GM19324 (cell line): ENCODE results near the gene TNFAIP8L3.
"Not testable (repeated sequence)": the region's sequence is repeated elsewhere in the genome, so short reads cannot be mapped to it uniquely, and the experiment has no call there.

Experiments used
- ATAC-seq: cut with Tn5 transposase; IDR thresholded peaks from one replicate; pipeline ENCODE4 v1.9.1; 2021; ENCODE audit warnings: mild to moderate bottlenecking, moderate library complexity; ENCODE audit not compliant: unreplicated experiment, low FRiP score

Gene TNFAIP8L3

DNA sequence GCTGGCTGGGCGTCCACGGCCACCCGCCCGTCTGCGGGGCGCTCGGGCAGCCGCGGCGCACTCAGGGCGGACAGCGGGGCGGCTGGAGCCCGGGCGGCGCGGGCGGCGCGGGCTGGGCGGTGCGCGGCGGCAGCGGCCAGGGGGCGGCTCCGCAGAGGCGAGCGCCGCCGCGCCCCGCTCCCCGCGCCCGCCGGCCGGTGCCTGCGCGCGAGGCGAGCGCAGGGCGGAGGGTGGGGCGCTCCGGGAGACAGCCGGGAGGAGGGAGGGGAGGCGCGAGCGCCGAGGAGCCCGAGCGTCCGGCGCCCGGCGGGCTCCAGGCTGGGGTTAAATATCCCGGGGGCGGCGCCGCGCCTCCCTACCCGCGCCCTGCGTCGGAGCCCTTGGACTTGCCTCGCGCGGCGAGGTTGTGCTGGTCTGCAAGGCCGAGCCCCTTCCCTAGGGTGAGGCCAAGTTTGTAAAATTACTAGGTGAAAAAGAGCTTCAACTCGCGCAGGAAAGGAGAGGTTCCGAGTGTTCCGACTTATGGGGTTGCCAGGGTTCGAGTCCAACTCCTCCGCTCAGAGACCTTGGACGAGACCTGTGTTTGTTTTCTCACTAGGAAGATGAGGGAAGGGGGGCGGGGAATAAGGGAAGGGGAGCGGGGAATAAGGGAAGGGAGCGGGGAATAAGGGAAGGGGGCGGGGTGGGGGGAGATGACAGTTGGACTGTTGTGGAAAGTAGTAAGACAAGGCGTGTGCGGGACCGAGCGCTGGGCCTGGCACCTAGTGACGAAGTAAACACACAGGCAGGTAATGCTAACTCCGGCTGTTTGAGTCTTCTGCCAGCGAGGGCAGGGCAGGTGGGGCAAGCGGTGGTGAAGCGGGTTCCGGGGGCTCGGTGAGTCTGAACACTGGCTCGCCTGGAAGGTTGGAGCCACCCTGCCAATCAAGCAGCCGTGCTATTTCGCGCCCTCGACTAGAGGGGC, at the start of gene TNFAIP8L3:
TNFAIP8L3 (minus strand) TSS at position 301 of the 964 bp plus-strand sequence. CDS start 311 bp downstream, outside the sequence.
- no peak for ATAC-seq

GRCh38 chr15:51144021-51144532, 49.4 kb upstream of the TNFAIP8L3 start:
- no peak for ATAC-seq

- not testable (repeated sequence) for ATAC-seq
Measured at GRCh38 chr15:51140347-51140746, 45.6 kb upstream of the TNFAIP8L3 start.

DNA sequence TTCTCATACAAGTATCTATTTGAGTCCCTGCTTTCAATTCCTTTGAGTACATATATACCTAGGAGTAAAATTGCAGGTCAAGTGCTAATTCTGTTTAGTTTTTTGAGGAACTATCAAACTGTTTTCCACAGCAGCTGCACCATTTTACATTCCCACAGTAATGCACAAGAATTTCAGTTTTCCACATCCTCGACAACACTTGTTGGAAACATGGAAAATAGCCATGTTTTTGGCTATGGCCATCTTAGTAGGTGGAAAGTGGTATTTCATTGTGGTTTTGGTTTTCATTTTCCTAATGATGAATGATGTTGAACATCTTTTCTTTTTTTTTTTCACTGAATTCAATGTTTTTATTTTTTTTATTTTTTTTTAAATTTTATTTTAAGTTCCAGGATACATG, 44.4 kb upstream of the TNFAIP8L3 start:
- no peak for ATAC-seq

DNA sequence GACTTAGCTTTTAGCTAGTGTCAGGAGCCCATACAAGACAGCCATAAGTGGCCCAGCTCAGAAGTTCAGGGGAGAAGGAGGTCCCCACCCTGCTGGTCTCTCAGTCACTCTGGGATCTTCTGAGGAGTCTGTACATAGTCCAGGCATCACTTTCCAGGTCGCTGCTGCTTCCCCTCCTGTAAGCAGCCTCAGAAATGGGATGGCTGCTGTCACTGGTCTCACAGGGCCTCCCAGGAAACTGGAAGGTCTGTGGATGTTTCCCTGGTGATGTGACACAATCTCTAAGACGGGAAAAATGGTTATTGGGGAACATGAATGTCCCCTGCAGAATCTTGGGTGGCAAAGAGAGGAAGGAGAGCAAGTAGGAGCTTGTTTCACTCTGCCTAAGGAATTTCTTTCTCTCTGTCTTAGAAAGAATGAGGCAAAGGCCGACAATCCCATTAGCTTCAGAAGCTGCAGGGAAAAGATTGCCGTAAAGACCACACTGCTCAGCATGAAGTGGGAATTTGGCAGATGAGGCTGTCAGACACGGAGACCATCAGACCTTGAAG, 43.2 kb upstream of the TNFAIP8L3 start:
- ATAC-seq, result no peak

DNA sequence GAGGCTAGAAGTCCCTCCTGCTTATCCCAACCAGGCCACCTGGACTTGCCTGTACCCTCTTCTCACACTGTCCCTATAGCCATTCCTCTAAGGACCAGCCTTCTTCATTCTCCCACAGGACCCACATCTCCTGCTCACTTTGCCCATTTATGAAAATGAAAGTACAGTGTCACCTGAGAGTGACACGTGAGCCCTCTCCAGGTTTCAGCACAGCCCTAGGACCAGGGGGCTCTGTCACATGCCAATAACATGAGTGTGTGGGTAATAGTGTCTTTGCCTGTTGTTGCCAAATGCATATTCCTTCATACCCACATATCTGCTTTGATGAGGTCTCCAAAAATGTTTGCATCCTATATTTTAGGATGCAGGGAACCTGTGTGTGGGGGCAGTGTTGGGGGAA, 42.3 kb upstream of the TNFAIP8L3 start:
- ATAC-seq, result no peak

GRCh38 chr15:51135276-51135675, 40.6 kb upstream of the TNFAIP8L3 start:
- no peak for ATAC-seq

- ATAC-seq, result no peak
Measured at GRCh38 chr15:51134416-51135199, 39.9 kb upstream of the TNFAIP8L3 start.

DNA sequence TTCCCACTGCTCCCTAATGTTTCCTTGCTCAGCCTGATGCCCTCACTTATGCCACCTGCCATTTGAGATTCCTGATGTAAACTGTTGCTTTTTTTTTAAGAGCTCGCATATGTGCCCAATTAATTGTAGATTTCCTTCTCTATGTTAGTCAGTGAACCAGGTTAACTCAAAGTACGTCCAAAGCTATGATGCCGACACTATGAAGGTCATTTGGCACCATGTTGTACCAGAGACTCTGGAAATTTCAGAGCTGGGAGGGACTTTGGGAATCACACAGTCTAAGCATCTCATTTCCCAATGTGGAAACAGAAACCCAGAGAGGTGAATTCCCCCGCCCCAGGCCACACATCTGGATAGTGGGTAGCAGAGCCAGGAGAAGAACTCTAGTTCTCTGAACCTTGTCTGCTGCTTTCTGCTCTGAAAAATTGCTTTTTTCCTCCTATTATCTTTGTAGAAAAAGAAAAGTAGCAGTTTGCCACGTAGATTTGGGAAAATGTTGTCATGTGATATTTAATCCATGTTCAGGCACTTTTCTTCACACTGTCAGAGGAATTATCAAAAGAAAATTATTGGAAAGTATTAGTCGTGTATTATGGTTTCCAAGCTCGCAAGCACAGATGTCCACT, 38.5 kb upstream of the TNFAIP8L3 start:
- ATAC-seq, result no peak

- no peak for ATAC-seq
Measured at GRCh38 chr15:51132384-51133139, 37.9 kb upstream of the TNFAIP8L3 start.

DNA sequence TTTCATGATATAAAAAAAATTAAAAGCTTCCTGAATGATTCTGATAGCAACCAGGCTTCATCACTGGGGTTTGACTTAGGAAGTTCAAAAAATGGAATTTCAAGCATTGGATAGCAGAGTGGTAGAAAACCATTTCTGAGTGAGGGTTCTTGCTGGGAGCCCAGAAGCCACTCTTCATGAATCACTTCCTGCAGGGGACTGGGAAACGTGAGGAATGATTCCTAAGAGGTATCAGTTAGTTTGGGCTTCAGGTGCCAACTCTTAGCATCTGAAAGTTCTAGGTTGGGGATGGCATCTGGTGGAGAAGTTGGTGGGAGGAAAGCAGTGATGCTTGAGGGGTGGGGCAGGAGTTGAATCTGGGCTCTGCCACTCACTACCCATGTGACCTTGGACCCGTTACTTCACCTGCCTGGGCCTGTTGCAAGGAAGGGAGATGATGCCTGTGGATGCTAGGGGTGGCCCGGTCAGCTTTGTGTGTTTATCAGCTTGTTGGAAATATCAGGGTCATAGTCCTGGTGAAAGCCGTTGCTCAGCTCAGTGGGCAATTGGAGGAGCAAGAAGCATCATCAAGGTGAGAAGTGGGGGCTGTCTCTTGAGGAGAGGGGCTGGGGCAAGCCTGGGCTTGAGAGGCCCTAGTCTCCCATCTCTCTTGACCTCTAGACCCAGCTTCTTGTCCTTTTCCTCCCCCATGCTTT, 37.0 kb upstream of the TNFAIP8L3 start:
- no peak for ATAC-seq

DNA sequence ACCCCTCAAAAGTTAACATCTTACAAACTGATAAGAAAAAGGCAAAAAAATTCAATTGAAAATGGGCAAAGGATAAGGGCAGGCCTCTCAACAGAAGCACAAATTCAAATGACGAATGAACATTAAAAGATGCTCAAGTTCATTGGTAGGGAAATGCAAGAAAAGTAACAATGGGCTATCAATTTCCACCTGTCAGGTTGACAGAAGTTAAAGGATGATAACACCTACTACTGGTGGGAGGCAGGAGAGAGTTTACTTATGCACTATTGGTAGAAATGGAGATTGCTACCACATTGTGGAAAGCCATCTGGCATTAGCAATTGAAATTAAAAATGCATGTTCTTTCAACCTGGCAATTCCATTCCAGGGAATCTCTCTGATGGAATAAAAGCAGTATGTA, 35.6 kb upstream of the TNFAIP8L3 start:
- no peak for ATAC-seq

DNA sequence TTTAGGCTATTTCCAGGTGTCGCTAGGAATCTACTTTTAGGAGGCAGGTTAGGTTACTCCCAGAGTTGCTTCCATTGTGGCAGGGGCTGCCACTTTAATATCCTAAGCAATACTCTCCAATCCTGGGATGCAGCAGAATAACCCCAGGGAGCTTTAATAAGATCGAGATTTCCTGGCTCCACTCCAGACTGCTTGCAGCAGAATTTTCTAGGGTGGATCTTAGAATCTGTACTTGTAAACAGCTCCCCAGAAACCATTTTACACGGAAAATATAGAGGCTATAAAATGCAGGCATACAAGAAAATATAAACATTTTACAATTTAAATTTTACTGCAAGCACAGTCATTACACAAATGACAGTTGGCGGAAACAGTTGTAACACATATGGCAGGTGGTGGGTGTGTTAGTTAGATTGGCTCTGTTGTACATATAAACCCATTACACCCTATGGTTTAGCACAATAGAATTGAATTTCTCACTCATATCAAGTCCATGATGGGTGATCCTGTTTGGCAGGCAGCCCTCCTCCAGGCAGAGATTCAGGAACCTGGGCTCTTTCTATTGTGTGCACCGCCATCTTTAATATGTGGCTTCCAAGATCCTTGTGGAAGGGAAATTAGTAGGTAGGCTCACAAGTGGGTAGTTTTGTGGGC, 35.0 kb upstream of the TNFAIP8L3 start:
- no peak for ATAC-seq

DNA sequence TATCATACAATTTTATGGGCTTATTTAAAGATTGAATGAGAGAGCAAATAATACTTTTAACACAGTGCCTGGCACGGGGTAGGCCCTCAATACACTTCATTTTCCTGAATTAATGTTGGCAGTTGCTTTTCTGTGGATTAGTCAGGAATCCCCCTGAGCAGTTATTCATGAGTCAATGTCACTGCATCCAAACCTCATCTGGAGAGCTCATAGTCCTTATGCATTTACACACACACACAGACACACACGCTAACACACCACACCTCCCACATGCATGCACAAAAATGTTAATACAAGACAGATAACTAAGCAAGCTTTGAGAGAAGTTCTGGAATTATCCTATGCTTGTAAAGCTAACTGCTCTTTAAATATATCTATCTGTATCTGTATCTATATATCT, 34.0 kb upstream of the TNFAIP8L3 start:
- ATAC-seq, result no peak

GRCh38 chr15:51126842-51127241, 32.1 kb upstream of the TNFAIP8L3 start:
- no peak for ATAC-seq

- ATAC-seq, result not testable (repeated sequence)
Measured at GRCh38 chr15:51123002-51123401, 28.3 kb upstream of the TNFAIP8L3 start.

GRCh38 chr15:51121631-51122225, 27.0 kb upstream of the TNFAIP8L3 start:
- ATAC-seq, result no peak

DNA sequence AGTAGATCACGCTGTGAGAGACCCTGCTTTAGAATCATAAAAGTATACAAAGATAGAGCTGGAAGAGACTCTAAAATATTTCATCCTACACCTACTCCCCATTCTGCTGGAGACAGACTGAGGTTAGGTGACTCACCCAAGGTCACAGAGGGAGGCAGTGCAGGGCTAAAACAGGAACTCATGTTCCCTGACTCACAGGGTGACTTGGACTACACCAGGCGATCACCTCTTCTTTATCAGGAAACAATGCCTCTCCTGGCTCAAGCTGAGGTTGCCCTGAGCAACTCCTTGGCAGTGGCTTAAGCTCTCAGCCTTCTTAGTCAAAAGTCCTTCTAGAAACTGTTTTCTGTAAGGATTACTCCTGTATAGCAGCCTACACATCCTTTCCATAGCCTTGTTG, 26.4 kb upstream of the TNFAIP8L3 start:
- no peak for ATAC-seq
